ENCODE measurements around the gene NR1H4. TPM values are rescaled to one million over a fixed set of nuclear protein-coding genes. Genes with fewer than 3 reads are reported as not detected.

The NR1H4 gene
- total and polyA plus RNA-seq, 2 experiments from 2014 or later, result not detected

DNA sequence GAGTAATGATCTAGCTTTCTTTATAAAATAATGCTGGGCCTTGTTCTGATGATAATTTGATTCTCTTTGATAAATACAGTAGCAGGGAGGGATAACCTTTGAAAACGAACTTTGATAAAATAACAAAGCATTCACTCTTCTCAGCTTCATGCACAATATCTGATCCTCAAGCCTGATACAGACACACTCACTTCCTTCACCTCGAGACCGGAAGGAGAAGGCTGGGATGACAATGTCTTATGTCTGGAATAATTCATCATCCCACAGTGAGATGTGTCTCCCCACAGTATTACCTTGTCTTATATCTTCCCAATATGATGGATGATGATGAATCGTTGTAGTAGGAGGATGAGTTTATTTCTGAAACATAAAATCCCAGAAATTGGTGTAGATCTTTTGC, 15.5 kb upstream of the NR1H4 start:
- no peak for ATAC-seq
- H3K36me3 ChIP-seq (ENCODE audit: insufficient read depth), result no peaks in the 10 kb centered on the region

More for the DNA sequence above, 15.5 kb upstream of the NR1H4 start:
- no peak overlapping the region for H3K27ac Mint-ChIP-seq
- Histone ChIP-seq H3K4me3 (no peak overlapping the region), H3K4me1 (ENCODE audit: insufficient read depth) (peaks cover 9% of the 10 kb centered on the region), H4K20me1 (replicated peaks; ENCODE audit: insufficient read depth) (no peaks in the 10 kb centered on the region), H3K9me2 (ENCODE audit: insufficient read depth) (no peaks in the 10 kb centered on the region; the same call in 1 of the 2 replicates), H3K27me3 (ENCODE audit: insufficient read depth) (no peaks in the 10 kb centered on the region), H2AFZ (no peak overlapping the region), H3K27ac (ENCODE audit: low read depth) (no peak overlapping the region), H3F3A (replicated peaks; ENCODE audit: low read depth) (no peaks in the 10 kb centered on the region), H3K4me2 (no peak overlapping the region), H3K79me2 (replicated peaks; ENCODE audit: insufficient read depth) (no peaks in the 10 kb centered on the region)
- H3K27me3 Mint-ChIP-seq (ENCODE audit: insufficient read depth, low read depth, poor library complexity), result peaks cover 2% of the 10 kb centered on the region
- TF ChIP-seq, protein P1, sequence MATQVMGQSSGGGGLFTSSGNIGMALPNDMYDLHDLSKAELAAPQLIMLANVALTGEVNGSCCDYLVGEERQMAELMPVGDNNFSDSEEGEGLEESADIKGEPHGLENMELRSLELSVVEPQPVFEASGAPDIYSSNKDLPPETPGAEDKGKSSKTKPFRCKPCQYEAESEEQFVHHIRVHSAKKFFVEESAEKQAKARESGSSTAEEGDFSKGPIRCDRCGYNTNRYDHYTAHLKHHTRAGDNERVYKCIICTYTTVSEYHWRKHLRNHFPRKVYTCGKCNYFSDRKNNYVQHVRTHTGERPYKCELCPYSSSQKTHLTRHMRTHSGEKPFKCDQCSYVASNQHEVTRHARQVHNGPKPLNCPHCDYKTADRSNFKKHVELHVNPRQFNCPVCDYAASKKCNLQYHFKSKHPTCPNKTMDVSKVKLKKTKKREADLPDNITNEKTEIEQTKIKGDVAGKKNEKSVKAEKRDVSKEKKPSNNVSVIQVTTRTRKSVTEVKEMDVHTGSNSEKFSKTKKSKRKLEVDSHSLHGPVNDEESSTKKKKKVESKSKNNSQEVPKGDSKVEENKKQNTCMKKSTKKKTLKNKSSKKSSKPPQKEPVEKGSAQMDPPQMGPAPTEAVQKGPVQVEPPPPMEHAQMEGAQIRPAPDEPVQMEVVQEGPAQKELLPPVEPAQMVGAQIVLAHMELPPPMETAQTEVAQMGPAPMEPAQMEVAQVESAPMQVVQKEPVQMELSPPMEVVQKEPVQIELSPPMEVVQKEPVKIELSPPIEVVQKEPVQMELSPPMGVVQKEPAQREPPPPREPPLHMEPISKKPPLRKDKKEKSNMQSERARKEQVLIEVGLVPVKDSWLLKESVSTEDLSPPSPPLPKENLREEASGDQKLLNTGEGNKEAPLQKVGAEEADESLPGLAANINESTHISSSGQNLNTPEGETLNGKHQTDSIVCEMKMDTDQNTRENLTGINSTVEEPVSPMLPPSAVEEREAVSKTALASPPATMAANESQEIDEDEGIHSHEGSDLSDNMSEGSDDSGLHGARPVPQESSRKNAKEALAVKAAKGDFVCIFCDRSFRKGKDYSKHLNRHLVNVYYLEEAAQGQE (IDR thresholded peaks at IDR 0.05; ENCODE audit: unreplicated experiment), result no peak
- TF ChIP-seq CREB1 (CRISPR knock-in tag; IDR thresholded peaks at IDR 0.05; ENCODE audit: low read depth) (no peak), ZNF331 (CRISPR knock-in tag; IDR thresholded peaks at IDR 0.05; ENCODE audit: low read depth) (no peak), EZH2 (IDR thresholded peaks at IDR 0.05; ENCODE audit: low read depth, unreplicated experiment) (no peak), ZNF114 (CRISPR knock-in tag; IDR thresholded peaks at IDR 0.05) (no peak), NANOG (IDR thresholded peaks at IDR 0.05; ENCODE audit: borderline replicate concordance) (no peak), EZH2phosphoT487 (IDR thresholded peaks at IDR 0.05; ENCODE audit: unreplicated experiment) (no peak), STAT1 (IDR thresholded peaks at IDR 0.05; ENCODE audit: unreplicated experiment) (no peak), POLR2AphosphoS5 (IDR thresholded peaks at IDR 0.05; ENCODE audit: low read depth) (no peak), JUNB (IDR thresholded peaks at IDR 0.05; ENCODE audit: unreplicated experiment) (no peak)
- TF ChIP-seq, protein P2, sequence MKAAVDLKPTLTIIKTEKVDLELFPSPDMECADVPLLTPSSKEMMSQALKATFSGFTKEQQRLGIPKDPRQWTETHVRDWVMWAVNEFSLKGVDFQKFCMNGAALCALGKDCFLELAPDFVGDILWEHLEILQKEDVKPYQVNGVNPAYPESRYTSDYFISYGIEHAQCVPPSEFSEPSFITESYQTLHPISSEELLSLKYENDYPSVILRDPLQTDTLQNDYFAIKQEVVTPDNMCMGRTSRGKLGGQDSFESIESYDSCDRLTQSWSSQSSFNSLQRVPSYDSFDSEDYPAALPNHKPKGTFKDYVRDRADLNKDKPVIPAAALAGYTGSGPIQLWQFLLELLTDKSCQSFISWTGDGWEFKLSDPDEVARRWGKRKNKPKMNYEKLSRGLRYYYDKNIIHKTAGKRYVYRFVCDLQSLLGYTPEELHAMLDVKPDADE (IDR thresholded peaks at IDR 0.05), result no peak
- TF ChIP-seq, protein P3, sequence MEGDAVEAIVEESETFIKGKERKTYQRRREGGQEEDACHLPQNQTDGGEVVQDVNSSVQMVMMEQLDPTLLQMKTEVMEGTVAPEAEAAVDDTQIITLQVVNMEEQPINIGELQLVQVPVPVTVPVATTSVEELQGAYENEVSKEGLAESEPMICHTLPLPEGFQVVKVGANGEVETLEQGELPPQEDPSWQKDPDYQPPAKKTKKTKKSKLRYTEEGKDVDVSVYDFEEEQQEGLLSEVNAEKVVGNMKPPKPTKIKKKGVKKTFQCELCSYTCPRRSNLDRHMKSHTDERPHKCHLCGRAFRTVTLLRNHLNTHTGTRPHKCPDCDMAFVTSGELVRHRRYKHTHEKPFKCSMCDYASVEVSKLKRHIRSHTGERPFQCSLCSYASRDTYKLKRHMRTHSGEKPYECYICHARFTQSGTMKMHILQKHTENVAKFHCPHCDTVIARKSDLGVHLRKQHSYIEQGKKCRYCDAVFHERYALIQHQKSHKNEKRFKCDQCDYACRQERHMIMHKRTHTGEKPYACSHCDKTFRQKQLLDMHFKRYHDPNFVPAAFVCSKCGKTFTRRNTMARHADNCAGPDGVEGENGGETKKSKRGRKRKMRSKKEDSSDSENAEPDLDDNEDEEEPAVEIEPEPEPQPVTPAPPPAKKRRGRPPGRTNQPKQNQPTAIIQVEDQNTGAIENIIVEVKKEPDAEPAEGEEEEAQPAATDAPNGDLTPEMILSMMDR (conservative IDR thresholded peaks at IDR 0.05; ENCODE audit: low read depth in 2 of 2), result no peak
- TF ChIP-seq, protein P4, sequence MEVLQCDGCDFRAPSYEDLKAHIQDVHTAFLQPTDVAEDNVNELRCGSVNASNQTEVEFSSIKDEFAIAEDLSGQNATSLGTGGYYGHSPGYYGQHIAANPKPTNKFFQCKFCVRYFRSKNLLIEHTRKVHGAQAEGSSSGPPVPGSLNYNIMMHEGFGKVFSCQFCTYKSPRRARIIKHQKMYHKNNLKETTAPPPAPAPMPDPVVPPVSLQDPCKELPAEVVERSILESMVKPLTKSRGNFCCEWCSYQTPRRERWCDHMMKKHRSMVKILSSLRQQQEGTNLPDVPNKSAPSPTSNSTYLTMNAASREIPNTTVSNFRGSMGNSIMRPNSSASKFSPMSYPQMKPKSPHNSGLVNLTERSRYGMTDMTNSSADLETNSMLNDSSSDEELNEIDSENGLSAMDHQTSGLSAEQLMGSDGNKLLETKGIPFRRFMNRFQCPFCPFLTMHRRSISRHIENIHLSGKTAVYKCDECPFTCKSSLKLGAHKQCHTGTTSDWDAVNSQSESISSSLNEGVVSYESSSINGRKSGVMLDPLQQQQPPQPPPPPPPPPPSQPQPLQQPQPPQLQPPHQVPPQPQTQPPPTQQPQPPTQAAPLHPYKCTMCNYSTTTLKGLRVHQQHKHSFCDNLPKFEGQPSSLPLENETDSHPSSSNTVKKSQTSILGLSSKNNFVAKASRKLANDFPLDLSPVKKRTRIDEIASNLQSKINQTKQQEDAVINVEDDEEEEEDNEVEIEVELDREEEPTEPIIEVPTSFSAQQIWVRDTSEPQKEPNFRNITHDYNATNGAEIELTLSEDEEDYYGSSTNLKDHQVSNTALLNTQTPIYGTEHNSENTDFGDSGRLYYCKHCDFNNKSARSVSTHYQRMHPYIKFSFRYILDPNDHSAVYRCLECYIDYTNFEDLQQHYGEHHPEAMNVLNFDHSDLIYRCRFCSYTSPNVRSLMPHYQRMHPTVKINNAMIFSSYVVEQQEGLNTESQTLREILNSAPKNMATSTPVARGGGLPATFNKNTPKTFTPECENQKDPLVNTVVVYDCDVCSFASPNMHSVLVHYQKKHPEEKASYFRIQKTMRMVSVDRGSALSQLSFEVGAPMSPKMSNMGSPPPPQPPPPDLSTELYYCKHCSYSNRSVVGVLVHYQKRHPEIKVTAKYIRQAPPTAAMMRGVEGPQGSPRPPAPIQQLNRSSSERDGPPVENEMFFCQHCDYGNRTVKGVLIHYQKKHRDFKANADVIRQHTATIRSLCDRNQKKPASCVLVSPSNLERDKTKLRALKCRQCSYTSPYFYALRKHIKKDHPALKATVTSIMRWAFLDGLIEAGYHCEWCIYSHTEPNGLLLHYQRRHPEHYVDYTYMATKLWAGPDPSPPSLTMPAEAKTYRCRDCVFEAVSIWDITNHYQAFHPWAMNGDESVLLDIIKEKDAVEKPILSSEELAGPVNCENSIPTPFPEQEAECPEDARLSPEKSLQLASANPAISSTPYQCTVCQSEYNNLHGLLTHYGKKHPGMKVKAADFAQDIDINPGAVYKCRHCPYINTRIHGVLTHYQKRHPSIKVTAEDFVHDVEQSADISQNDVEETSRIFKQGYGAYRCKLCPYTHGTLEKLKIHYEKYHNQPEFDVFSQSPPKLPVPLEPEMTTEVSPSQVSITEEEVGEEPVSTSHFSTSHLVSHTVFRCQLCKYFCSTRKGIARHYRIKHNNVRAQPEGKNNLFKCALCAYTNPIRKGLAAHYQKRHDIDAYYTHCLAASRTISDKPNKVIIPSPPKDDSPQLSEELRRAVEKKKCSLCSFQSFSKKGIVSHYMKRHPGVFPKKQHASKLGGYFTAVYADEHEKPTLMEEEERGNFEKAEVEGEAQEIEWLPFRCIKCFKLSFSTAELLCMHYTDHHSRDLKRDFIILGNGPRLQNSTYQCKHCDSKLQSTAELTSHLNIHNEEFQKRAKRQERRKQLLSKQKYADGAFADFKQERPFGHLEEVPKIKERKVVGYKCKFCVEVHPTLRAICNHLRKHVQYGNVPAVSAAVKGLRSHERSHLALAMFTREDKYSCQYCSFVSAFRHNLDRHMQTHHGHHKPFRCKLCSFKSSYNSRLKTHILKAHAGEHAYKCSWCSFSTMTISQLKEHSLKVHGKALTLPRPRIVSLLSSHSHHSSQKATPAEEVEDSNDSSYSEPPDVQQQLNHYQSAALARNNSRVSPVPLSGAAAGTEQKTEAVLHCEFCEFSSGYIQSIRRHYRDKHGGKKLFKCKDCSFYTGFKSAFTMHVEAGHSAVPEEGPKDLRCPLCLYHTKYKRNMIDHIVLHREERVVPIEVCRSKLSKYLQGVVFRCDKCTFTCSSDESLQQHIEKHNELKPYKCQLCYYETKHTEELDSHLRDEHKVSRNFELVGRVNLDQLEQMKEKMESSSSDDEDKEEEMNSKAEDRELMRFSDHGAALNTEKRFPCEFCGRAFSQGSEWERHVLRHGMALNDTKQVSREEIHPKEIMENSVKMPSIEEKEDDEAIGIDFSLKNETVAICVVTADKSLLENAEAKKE (CRISPR knock-in tag; IDR thresholded peaks at IDR 0.05), result no peak
- no peaks in the 10 kb centered on the region for H3K36me3 Mint-ChIP-seq (ENCODE audit: low read depth)
- H3K4me1 Mint-ChIP-seq, result peaks cover 10% of the 10 kb centered on the region; the same call in 2 of the 3 replicates
- H3K4me3 Mint-ChIP-seq, result no peak overlapping the region
- DNase-seq (ENCODE audit: low spot score), result no peak
- H3K9me3 Mint-ChIP-seq, result no peaks in the 10 kb centered on the region
